ENCODE results near the gene SLC44A1. TPM values are rescaled to one million over a fixed set of nuclear protein-coding genes. Genes with fewer than 3 reads are reported as not detected.

SLC44A1 gene
- total RNA-seq, 1 experiment from 2014 or later, result 15.2 TPM

GRCh38 chr9:105275938-105276337 is 31.5 kb downstream of the SLC44A1 start:
- POLR2A ChIA-PET, result interaction anchor here (1.2 to 2.4 kb wide), 3 partner anchors 15 to 31 kb away, joined by 3 to 13 read pairs (median 4); partner anchors contain the start of gene SLC44A1
- no peaks in the 10 kb centered on the region for H3K9me3 Mint-ChIP-seq (ENCODE audit: unreplicated experiment)
- intact Hi-C loops (cut with micrococcal nuclease), result no loop called here
- H3K4me3 Mint-ChIP-seq (ENCODE audit: unreplicated experiment), result no peak overlapping the region
- TF ChIP-seq CTCF (IDR thresholded peaks at IDR 0.05; ENCODE audit: unreplicated experiment), result no peak
- BruUV-seq (replicated peaks), result no TSS peak
- H3K27ac Mint-ChIP-seq (ENCODE audit: low read depth, unreplicated experiment), result no peak overlapping the region
- H3K36me3 Mint-ChIP-seq (ENCODE audit: insufficient read depth, unreplicated experiment), result no peaks in the 10 kb centered on the region
- no peaks in the 10 kb centered on the region for H3K27me3 Mint-ChIP-seq (ENCODE audit: insufficient read depth, unreplicated experiment)
- DNase-seq (ENCODE audit: unreplicated experiment), result no peak
- CTCF ChIA-PET, result no interaction called here
- peaks cover 5% of the 10 kb centered on the region for H3K4me1 Mint-ChIP-seq (ENCODE audit: insufficient read depth, unreplicated experiment)

GRCh38 chr9:105278751-105279150 is 34.3 kb downstream of the SLC44A1 start:
- peaks cover 20% of the 10 kb centered on the region for H3K4me1 Mint-ChIP-seq (ENCODE audit: insufficient read depth, unreplicated experiment)
- intact Hi-C loops (cut with micrococcal nuclease), result no loop called here
- no peak overlapping the region for H3K27ac Mint-ChIP-seq (ENCODE audit: low read depth, unreplicated experiment)
- POLR2A ChIA-PET, result interaction anchor here (0.7 to 1.9 kb wide), 3 partner anchors 18 to 32 kb away, joined by 3 to 9 read pairs (median 3); no protein-coding TSS in a partner anchor
- no peak for TF ChIP-seq CTCF (IDR thresholded peaks at IDR 0.05; ENCODE audit: unreplicated experiment)
- no peaks in the 10 kb centered on the region for H3K9me3 Mint-ChIP-seq (ENCODE audit: unreplicated experiment)
- no peaks in the 10 kb centered on the region for H3K36me3 Mint-ChIP-seq (ENCODE audit: insufficient read depth, unreplicated experiment)
- H3K4me3 Mint-ChIP-seq (ENCODE audit: unreplicated experiment), result no peak overlapping the region
- CTCF ChIA-PET, result interaction anchor here (0.6 to 1.5 kb wide), 4 partner anchors 8 to 1959 kb away, joined by 3 to 5 read pairs (median 4); no protein-coding TSS in a partner anchor
- DNase-seq (ENCODE audit: unreplicated experiment), result no peak
- BruUV-seq (replicated peaks), result no TSS peak
- H3K27me3 Mint-ChIP-seq (ENCODE audit: insufficient read depth, unreplicated experiment), result no peaks in the 10 kb centered on the region

- Mint-ChIP-seq H3K36me3 (ENCODE audit: insufficient read depth, unreplicated experiment) (no peaks in the 10 kb centered on the region), H3K27ac (ENCODE audit: low read depth, unreplicated experiment) (peak overlapping the region; percentile 33), H3K4me1 (ENCODE audit: insufficient read depth, unreplicated experiment) (peaks cover 20% of the 10 kb centered on the region), H3K4me3 (ENCODE audit: unreplicated experiment) (no peak overlapping the region), H3K27me3 (ENCODE audit: insufficient read depth, unreplicated experiment) (no peaks in the 10 kb centered on the region), H3K9me3 (ENCODE audit: unreplicated experiment) (no peaks in the 10 kb centered on the region)
- no TSS peak for BruUV-seq (replicated peaks)
- peak; percentile 36 for DNase-seq (ENCODE audit: unreplicated experiment)
- ChIA-PET POLR2A (interaction anchor here (1.0 to 3.5 kb wide), 2 partner anchors 16 to 35 kb away, joined by 3 to 19 read pairs; partner anchors contain the start of gene SLC44A1), CTCF (interaction anchor here (1.6 to 2.2 kb wide), 3 partner anchors 10 to 35 kb away, joined by 3 to 8 read pairs (median 5); no protein-coding TSS in a partner anchor)
- intact Hi-C loops (cut with micrococcal nuclease), result no loop called here
- TF ChIP-seq CTCF (IDR thresholded peaks at IDR 0.05; ENCODE audit: unreplicated experiment), result no peak
Measured at GRCh38 chr9:105280691-105281090, 36.2 kb downstream of the SLC44A1 start.

- no TSS peak for BruUV-seq (replicated peaks)
- no peaks in the 10 kb centered on the region for H3K27me3 Mint-ChIP-seq (ENCODE audit: insufficient read depth, unreplicated experiment)
- DNase-seq (ENCODE audit: unreplicated experiment), result no peak
- POLR2A ChIA-PET, result interaction anchor here (1.0 to 3.5 kb wide), 3 partner anchors 9 to 36 kb away, joined by 3 to 19 read pairs (median 10); partner anchors contain the start of gene SLC44A1
- H3K36me3 Mint-ChIP-seq (ENCODE audit: insufficient read depth, unreplicated experiment), result no peaks in the 10 kb centered on the region
- peak overlapping the region; percentile 33 for H3K27ac Mint-ChIP-seq (ENCODE audit: low read depth, unreplicated experiment)
- no peaks in the 10 kb centered on the region for H3K9me3 Mint-ChIP-seq (ENCODE audit: unreplicated experiment)
- CTCF ChIA-PET, result interaction anchor here (0.7 to 2.2 kb wide), 5 partner anchors 9 to 501 kb away, joined by 3 to 8 read pairs (median 4); no protein-coding TSS in a partner anchor
- TF ChIP-seq CTCF (IDR thresholded peaks at IDR 0.05; ENCODE audit: unreplicated experiment), result no peak
- H3K4me1 Mint-ChIP-seq (ENCODE audit: insufficient read depth, unreplicated experiment), result peaks cover 20% of the 10 kb centered on the region
- intact Hi-C loops (cut with micrococcal nuclease), result no loop called here
- no peak overlapping the region for H3K4me3 Mint-ChIP-seq (ENCODE audit: unreplicated experiment)
Measured at GRCh38 chr9:105281272-105281671, 36.8 kb downstream of the SLC44A1 start.

Measured in MCF 10A (cell line).